LNCAP (cell line): ENCODE measurements around the gene MCM10.

Source experiments
- CTCF ChIP-seq: fragments of 450-650 bp; IDR thresholded peaks from 2 replicates; pipeline ENCODE4 v1.5.1; 2017; ENCODE audit warnings: mild to moderate bottlenecking

Gene MCM10

GRCh38 chr10:13206546-13207443 lies 45.4 kb downstream of the MCM10 start:
- peak; percentile 64 for TF ChIP-seq CTCF

GRCh38 chr10:13213163-13213562 lies 51.8 kb downstream of the MCM10 start:
- TF ChIP-seq CTCF: no peak

GRCh38 chr10:13218878-13219277 lies 57.5 kb downstream of the MCM10 start:
- TF ChIP-seq CTCF: no peak

GRCh38 chr10:13219685-13220670 lies 58.6 kb downstream of the MCM10 start:
- peak; percentile 50; the same call in 1 of the 2 replicates for TF ChIP-seq CTCF

- TF ChIP-seq CTCF: no peak
Measured at GRCh38 chr10:13221572-13221971, 60.2 kb downstream of the MCM10 start.

GRCh38 chr10:13222151-13222550 lies 60.8 kb downstream of the MCM10 start:
- no peak for TF ChIP-seq CTCF

- TF ChIP-seq CTCF: no peak
Measured at GRCh38 chr10:13222566-13222965, 61.2 kb downstream of the MCM10 start.
